Measurements from ENCODE around the gene PKP2. TPM values are rescaled to one million over a fixed set of nuclear protein-coding genes. Genes with fewer than 3 reads are reported as not detected.

The PKP2 gene
- total and polyA plus RNA-seq, 2 donors (not counting 3 experiments of a cell fraction or from before 2014, with no cell fraction given) = 1.4 to 6.5 TPM

- H3K4me3 ChIP-seq (replicated peaks in 1 of 3; ENCODE audit: insufficient read depth in 1 of 3, low read depth in 1 of 3, low read length in 3 of 3) = no peak overlapping the region
- CTCF ChIA-PET = interaction anchor here (1.5 kb wide), 1 partner anchor 11 kb away, joined by 3 read pairs; no protein-coding TSS in a partner anchor
These were observed 11.4 kb upstream of the PKP2 start for GRCh38 chr12:32907898-32908476.

GRCh38 chr12:32907166-32907565 lies 10.6 kb upstream of the PKP2 start:
- H3K9me3 ChIP-seq (replicated peaks; ENCODE audit: control insufficient read depth, insufficient read depth, low read length) = no peaks in the 10 kb centered on the region
- POLR2A ChIA-PET = no interaction called here
- H3K27me3 ChIP-seq (ENCODE audit: control insufficient read depth in 2 of 2, insufficient read depth in 2 of 2, low read length in 2 of 2) = no peaks in the 10 kb centered on the region
- FAIRE-seq = no peak
- H3K36me3 ChIP-seq (ENCODE audit: control insufficient read depth in 2 of 2, extremely low read depth in 1 of 2, insufficient read depth in 2 of 2, low read length in 2 of 2) = no peaks in the 10 kb centered on the region
- intact Hi-C loops (cut with micrococcal nuclease) = no loop called here
- H3K9ac ChIP-seq (replicated peaks; ENCODE audit: extremely low read depth, insufficient read depth, low read length) = no peak overlapping the region
- TF ChIP-seq GATA2 (IDR thresholded peaks at IDR 0.05; ENCODE audit: insufficient read depth, insufficient read length, low read depth, low read length) (no peak), FOS (IDR thresholded peaks at IDR 0.05; ENCODE audit: borderline replicate concordance, insufficient read depth, low read length) (no peak), JUN (IDR thresholded peaks at IDR 0.05; ENCODE audit: borderline replicate concordance, insufficient read depth, insufficient read length, low read depth) (no peak), MYC (IDR thresholded peaks at IDR 0.05; ENCODE audit: low read depth, low read length) (no peak), EZH2 (IDR thresholded peaks at IDR 0.05; ENCODE audit: borderline replicate concordance, low read depth, low read length, severe bottlenecking) (no peak), MAX (IDR thresholded peaks at IDR 0.05; ENCODE audit: insufficient read depth, insufficient read length) (no peak), CTCF (IDR thresholded peaks at IDR 0.05; ENCODE audit: extremely low read depth in 1 of 2, insufficient read depth in 1 of 2, low read depth in 1 of 2, low read length in 2 of 2) (no peak), POLR2A (IDR thresholded peaks at IDR 0.05; ENCODE audit: low read depth, low read length) (no peak), POLR2AphosphoS5 (IDR thresholded peaks at IDR 0.05; ENCODE audit: insufficient read depth, low read depth, low read length) (no peak)
- BruUV-seq (replicated peaks) = no TSS peak
- H3K4me1 ChIP-seq (ENCODE audit: control insufficient read depth, extremely low read depth, insufficient read depth, low read length) = no peaks in the 10 kb centered on the region
- H3K9me1 ChIP-seq (replicated peaks; ENCODE audit: control insufficient read depth, extremely low read depth, insufficient read depth, low read length) = no peaks in the 10 kb centered on the region
- H2AFZ ChIP-seq (ENCODE audit: low read depth, low read length) = no peak overlapping the region
- no peak overlapping the region for H3K4me3 ChIP-seq (replicated peaks in 1 of 3; ENCODE audit: insufficient read depth in 1 of 3, low read depth in 1 of 3, low read length in 3 of 3)
- H4K20me1 ChIP-seq (replicated peaks; ENCODE audit: control insufficient read depth, extremely low read depth, insufficient read depth, low read length) = no peaks in the 10 kb centered on the region
- H3K27ac ChIP-seq (ENCODE audit: insufficient read depth, low read depth, low read length) = no peak overlapping the region
- H3K4me2 ChIP-seq (ENCODE audit: insufficient read depth, low read length) = no peak overlapping the region
- CTCF ChIA-PET = interaction anchor here (0.7 to 1.5 kb wide), 2 partner anchors 12 to 683 kb away, joined by 3 read pairs; no protein-coding TSS in a partner anchor
- no peaks in the 10 kb centered on the region for H3K79me2 ChIP-seq (ENCODE audit: control insufficient read depth, insufficient read depth, low read length)
- no peak for DNase-seq (ENCODE audit: low read depth, low spot score)
- dilution Hi-C loops (cut with MboI; ENCODE audit: extremely low pct_ligation_motif_present, low sequenced_read_pairs) = no loop called here

More at GRCh38 chr12:32907898-32908476, 11.4 kb upstream of the PKP2 start:
- TF ChIP-seq CTCF (IDR thresholded peaks at IDR 0.05; ENCODE audit: extremely low read depth in 1 of 2, insufficient read depth in 1 of 2, low read depth in 1 of 2, low read length in 2 of 2) (no peak), POLR2AphosphoS5 (IDR thresholded peaks at IDR 0.05; ENCODE audit: insufficient read depth, low read depth, low read length) (no peak)
- POLR2A ChIA-PET = no interaction called here
- dilution Hi-C loops (cut with MboI; ENCODE audit: extremely low pct_ligation_motif_present, low sequenced_read_pairs) (no loop called here), intact Hi-C loops (cut with micrococcal nuclease) (no loop called here)
- no peak overlapping the region for H3K9ac ChIP-seq (replicated peaks; ENCODE audit: extremely low read depth, insufficient read depth, low read length)
- H3K27ac ChIP-seq (ENCODE audit: insufficient read depth, low read depth, low read length) = no peak overlapping the region
- no TSS peak for BruUV-seq (replicated peaks)
- H3K4me2 ChIP-seq (ENCODE audit: insufficient read depth, low read length) = no peak overlapping the region
- H3K9me3 ChIP-seq (replicated peaks; ENCODE audit: control insufficient read depth, insufficient read depth, low read length) = no peaks in the 10 kb centered on the region
- H2AFZ ChIP-seq (ENCODE audit: low read depth, low read length) = no peak overlapping the region
- no peak for FAIRE-seq
- H3K36me3 ChIP-seq (ENCODE audit: control insufficient read depth in 2 of 2, extremely low read depth in 1 of 2, insufficient read depth in 2 of 2, low read length in 2 of 2) = no peaks in the 10 kb centered on the region
- H4K20me1 ChIP-seq (replicated peaks; ENCODE audit: control insufficient read depth, extremely low read depth, insufficient read depth, low read length) = no peaks in the 10 kb centered on the region
- no peaks in the 10 kb centered on the region for H3K27me3 ChIP-seq (ENCODE audit: control insufficient read depth in 2 of 2, insufficient read depth in 2 of 2, low read length in 2 of 2)
- no peak for DNase-seq (ENCODE audit: low read depth, low spot score)
- H3K9me1 ChIP-seq (replicated peaks; ENCODE audit: control insufficient read depth, extremely low read depth, insufficient read depth, low read length) = no peaks in the 10 kb centered on the region
- H3K79me2 ChIP-seq (ENCODE audit: control insufficient read depth, insufficient read depth, low read length) = no peaks in the 10 kb centered on the region
- H3K4me1 ChIP-seq (ENCODE audit: control insufficient read depth, extremely low read depth, insufficient read depth, low read length) = no peaks in the 10 kb centered on the region
